Central memory CD8-positive, alpha-beta T cell (primary cell): ENCODE results near the gene STOX1.
A peak's percentile ranks its signal among the peaks of the same experiment; 100 is the strongest.
"Not testable (repeated sequence)": the region's sequence is repeated elsewhere in the genome, so short reads cannot be mapped to it uniquely, and the experiment has no call there.

Experiments
- ATAC-seq: fragments of 150-1000 bp; cut with Tn5 transposase; replicated peaks from 2 replicates; pipeline ENCODE4 v1.10.0; 2022; ENCODE audit warnings: mild to moderate bottlenecking, moderate FRiP score, moderate number of reproducible peaks; ENCODE audit not compliant: poor library complexity, severe bottlenecking; ENCODE audit errors: extremely low read depth
- DNase-seq, 2 donors: peaks; one replicate each; pipeline ENCODE4 v3.0.0; 2021; ENCODE audit warnings: low spot score in 2 of 2
- H3K27ac Mint-ChIP-seq: one replicate; pipeline ENCODE4 v1.8.0; 2022; ENCODE audit warnings: low read depth, mild to moderate bottlenecking, moderate library complexity, mixed read lengths
- H3K27me3 Mint-ChIP-seq: one replicate; pipeline ENCODE4 v1.8.0; 2022; ENCODE audit warnings: mixed read lengths
- H3K36me3 Mint-ChIP-seq: one replicate; pipeline ENCODE4 v1.8.0; 2022; ENCODE audit warnings: mild to moderate bottlenecking, moderate library complexity, mixed read lengths; ENCODE audit not compliant: insufficient read depth
- H3K4me1 Mint-ChIP-seq: one replicate; pipeline ENCODE4 v1.8.0; 2022; ENCODE audit warnings: mixed read lengths
- H3K4me3 Mint-ChIP-seq: one replicate; pipeline ENCODE4 v1.8.0; 2022; ENCODE audit warnings: mild to moderate bottlenecking, moderate library complexity, mixed read lengths
- H3K9me3 Mint-ChIP-seq: one replicate; pipeline ENCODE4 v1.8.0; 2022; ENCODE audit warnings: mixed read lengths

STOX1 gene

DNA sequence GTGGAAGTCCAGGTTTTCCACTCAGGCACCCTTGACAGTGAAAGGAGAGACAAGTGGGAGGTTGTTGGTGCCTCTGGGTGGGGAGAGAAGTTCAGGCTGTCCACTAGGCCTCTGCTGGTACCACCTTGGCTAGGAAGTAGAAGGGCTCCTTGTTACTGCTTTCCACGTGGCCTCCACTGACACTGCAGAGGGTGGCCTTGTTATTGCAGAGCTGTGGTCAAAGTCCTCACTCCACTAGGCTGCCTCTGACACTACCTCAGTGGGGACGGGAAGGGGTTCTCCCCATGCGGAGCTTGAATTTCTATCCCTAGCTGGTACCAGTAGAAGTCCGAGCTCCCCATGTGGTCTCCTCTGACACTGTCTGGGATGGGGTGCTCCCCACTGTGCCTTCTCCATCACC is 14.9 kb upstream of the STOX1 start:
- no peaks in the 10 kb centered on the region for H3K36me3 Mint-ChIP-seq
- H3K9me3 Mint-ChIP-seq: no peaks in the 10 kb centered on the region
- DNase-seq (no peak), ATAC-seq (no peak)
- H3K4me3 Mint-ChIP-seq: no peak overlapping the region
- H3K4me1 Mint-ChIP-seq: no peaks in the 10 kb centered on the region
- H3K27ac Mint-ChIP-seq: no peak overlapping the region
- no peaks in the 10 kb centered on the region for H3K27me3 Mint-ChIP-seq

DNA sequence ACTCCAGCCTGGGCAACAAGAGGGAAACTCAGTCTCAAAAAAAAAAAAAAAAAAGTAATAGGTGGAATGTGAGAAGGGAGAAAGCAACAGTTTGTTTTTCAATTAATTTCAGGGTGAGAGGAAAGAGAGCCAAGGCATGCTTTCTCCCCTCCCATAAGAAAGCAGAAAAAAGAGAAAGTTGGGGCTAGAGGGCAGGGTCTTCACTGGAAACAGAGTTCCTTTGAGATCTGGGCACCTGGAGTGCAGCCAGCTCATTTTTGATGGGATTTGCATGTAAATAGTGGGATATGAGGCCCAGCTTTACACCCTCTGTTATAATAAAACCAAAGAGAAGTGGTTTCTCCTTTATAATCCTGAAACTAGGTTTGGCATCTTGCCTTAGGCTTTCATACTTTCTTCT is 13.8 kb upstream of the STOX1 start:
- DNase-seq: no peak
- H3K27me3 Mint-ChIP-seq: no peaks in the 10 kb centered on the region
- H3K4me1 Mint-ChIP-seq: no peaks in the 10 kb centered on the region
- H3K4me3 Mint-ChIP-seq: no peak overlapping the region
- H3K36me3 Mint-ChIP-seq: no peaks in the 10 kb centered on the region
- no peaks in the 10 kb centered on the region for H3K9me3 Mint-ChIP-seq
- no peak overlapping the region for H3K27ac Mint-ChIP-seq
- ATAC-seq: no peak

DNA sequence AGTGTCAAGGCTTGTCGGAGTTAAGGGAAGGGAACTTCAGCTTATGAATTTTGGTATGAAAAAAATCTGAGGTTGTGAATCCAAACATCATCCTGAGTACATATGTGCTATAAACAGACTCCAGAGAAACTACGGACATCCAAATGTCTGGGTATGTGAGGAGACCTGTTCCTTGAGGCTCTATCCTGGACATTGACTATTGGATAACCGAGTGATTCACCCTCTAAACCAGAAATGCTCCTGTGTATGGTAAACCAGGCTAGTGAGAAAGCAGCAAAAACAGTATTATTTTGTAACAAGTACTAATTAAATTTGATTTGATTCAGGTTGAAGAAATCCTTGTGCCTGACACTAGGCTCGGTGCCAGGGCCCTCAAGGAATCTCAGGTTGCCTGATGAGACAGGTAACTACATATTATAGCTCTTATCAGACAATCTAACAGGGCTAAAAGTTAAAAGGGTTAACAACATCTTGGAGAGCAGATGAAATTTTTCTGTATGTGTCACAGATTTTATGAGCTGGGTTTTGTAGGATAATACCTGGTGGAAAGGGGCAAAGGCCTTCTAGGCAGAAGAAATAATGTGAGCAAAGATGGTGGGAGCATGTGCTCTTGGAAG is 10.4 kb upstream of the STOX1 start:
- Mint-ChIP-seq H3K4me3 (no peak overlapping the region), H3K4me1 (no peaks in the 10 kb centered on the region), H3K36me3 (no peaks in the 10 kb centered on the region), H3K27me3 (no peaks in the 10 kb centered on the region), H3K27ac (no peak overlapping the region), H3K9me3 (no peaks in the 10 kb centered on the region)
- DNase-seq (no peak), ATAC-seq (no peak)

DNA sequence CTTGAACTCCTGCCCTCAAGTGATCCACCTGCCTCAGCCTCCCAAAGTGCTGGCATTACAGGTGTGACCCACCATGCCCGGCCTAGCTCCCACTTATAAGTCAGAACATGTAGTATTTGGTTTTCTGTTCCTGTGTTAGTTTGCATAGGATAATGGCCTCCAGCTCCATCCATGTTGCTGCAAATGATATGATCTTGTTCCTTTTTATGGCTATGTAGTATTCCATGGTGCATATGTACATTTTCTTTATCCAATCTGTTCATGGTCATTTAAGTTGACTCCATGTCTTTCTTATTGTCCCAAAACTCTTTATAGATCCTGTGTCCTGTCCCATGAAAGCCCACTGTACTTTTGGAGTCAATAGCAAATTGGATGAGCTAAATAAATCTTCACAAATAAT is 7.0 kb upstream of the STOX1 start:
- not testable (repeated sequence) for H3K27ac Mint-ChIP-seq, DNase-seq, H3K36me3 Mint-ChIP-seq, H3K4me3 Mint-ChIP-seq, ATAC-seq, H3K9me3 Mint-ChIP-seq, H3K4me1 Mint-ChIP-seq, H3K27me3 Mint-ChIP-seq

DNA sequence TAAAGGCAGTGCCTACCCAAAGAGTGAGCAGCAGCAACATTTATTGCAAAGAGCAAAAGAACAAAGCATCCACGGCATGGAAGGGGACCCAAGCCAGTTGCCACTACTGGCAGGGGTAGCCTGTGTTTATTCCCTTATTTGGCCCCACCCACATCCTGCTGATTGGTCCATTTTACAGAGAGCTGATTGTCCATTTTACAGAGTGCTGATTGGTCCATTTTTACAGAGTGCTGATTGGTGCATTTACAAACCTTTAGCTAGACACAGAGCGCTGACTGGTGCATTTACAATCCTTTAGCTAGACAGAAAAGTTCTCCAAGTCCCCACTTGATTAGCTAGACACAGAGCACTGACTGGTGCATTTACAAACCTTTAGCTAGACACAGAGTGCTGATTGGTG is 4.7 kb upstream of the STOX1 start:
- not testable (repeated sequence) for H3K36me3 Mint-ChIP-seq, H3K27ac Mint-ChIP-seq, H3K4me3 Mint-ChIP-seq, H3K9me3 Mint-ChIP-seq, DNase-seq, H3K4me1 Mint-ChIP-seq, ATAC-seq, H3K27me3 Mint-ChIP-seq

DNA sequence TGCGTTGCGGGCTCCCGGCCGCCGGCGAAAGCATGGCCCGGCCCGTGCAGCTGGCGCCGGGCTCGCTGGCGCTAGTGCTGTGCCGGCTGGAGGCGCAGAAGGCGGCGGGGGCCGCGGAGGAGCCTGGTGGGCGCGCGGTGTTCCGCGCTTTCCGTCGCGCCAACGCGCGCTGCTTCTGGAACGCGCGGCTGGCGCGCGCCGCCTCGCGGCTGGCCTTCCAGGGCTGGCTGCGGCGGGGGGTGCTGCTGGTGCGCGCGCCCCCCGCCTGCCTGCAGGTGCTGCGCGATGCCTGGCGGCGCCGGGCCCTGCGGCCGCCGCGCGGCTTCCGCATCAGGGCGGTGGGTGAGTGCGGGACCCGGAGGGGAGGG is 245 bp downstream of the STOX1 start:
- peak; percentile 59 for ATAC-seq
- DNase-seq, H3K36me3 Mint-ChIP-seq, H3K4me3 Mint-ChIP-seq, H3K27ac Mint-ChIP-seq, H3K9me3 Mint-ChIP-seq, H3K27me3 Mint-ChIP-seq, H3K4me1 Mint-ChIP-seq: not testable (repeated sequence)

DNA sequence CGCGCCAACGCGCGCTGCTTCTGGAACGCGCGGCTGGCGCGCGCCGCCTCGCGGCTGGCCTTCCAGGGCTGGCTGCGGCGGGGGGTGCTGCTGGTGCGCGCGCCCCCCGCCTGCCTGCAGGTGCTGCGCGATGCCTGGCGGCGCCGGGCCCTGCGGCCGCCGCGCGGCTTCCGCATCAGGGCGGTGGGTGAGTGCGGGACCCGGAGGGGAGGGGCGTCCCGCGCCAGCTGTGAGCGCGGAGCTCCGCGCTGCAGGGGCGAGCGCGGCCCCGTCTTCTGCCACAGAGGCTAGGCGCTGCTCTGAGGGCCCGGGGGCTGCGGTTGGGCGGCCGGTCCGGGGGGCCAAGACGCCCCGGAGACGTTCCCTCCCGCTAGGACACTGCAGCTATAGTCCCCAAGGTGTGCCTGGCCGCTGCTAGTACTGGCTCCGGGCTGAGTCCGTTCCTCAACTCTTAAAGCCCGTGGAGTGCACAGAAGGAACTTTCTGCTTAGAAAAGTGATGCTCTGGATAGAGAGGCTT is 811 bp downstream of the STOX1 start:
- DNase-seq, H3K36me3 Mint-ChIP-seq, H3K9me3 Mint-ChIP-seq, H3K4me1 Mint-ChIP-seq, H3K27ac Mint-ChIP-seq, H3K27me3 Mint-ChIP-seq: not testable (repeated sequence)
- ATAC-seq: peak; percentile 66
- peak overlapping the region; percentile 49 for H3K4me3 Mint-ChIP-seq

DNA sequence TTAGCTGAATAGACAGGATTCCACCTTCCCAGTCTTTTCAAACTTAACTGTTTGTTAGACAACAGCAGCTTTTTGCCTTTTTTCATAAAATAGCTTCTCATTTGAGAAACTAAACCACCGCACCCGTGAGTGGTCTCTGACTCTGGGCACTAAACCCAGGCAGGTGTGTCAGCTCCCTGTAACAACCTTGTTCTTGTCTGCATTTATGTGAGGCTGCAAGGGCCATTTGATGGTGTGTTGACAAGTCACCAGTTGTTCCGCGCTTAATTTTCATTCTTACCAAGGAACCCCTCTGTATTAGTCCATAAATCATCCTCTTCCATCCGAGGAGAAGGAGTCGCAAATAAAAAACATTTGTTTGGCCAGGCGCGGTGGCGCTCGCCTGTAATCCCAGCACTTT is 1.5 kb downstream of the STOX1 start:
- H3K27ac Mint-ChIP-seq: no peak overlapping the region

DNA sequence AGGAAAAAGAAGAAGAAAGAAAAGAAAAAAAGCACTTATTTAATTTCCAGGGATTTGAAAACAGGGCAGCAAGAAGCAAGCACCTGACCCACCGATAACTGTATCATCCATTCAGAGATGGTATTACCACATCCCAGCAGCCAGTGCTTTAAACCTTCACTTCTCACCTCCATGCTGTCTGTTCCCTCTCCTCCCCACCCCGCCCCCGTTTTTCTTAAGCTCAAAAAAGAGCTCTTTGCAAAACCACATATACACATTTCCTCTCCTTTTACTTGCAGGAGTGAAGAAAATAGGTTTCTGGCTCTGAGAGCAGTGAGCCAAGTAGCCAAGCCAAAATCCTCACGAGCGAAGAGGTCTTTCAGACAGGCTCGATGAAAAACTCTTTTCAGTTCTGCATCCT is 2.2 kb downstream of the STOX1 start:
- ATAC-seq (no peak), DNase-seq (no peak)
- H3K27me3 Mint-ChIP-seq: peaks cover 9% of the 10 kb centered on the region
- peaks cover 2% of the 10 kb centered on the region for H3K36me3 Mint-ChIP-seq
- no peaks in the 10 kb centered on the region for H3K9me3 Mint-ChIP-seq
- H3K4me3 Mint-ChIP-seq: no peak overlapping the region
- no peaks in the 10 kb centered on the region for H3K4me1 Mint-ChIP-seq
- no peak overlapping the region for H3K27ac Mint-ChIP-seq

More for the DNA sequence above, 1.5 kb downstream of the STOX1 start:
- Mint-ChIP-seq H3K4me3 (peak overlapping the region; percentile 49), H3K36me3 (peaks cover 2% of the 10 kb centered on the region), H3K4me1 (no peaks in the 10 kb centered on the region), H3K9me3 (no peaks in the 10 kb centered on the region), H3K27me3 (peaks cover 9% of the 10 kb centered on the region)
- DNase-seq: no peak
- ATAC-seq: no peak

DNA sequence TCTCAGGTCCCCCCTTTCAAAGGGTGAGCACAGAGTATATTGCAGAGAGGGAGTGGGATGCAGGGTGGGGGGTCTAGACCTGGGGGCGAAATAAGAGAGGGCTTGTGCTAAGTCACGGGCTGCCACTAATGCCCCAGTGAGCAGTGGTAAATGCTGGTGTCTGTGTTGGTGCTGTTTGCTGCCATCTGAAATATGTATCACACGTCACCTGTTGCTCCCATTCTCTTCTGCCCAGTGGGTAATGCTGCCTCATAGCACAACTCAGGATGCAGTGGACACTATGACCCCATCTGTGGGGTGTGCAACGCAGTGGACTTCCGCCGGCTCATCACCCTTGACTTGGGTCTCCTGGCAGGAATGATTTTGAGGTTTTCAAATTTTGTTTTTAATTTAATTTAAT is 2.6 kb downstream of the STOX1 start:
- ATAC-seq: no peak
- Mint-ChIP-seq H3K9me3 (no peaks in the 10 kb centered on the region), H3K27me3 (peaks cover 9% of the 10 kb centered on the region), H3K27ac (no peak overlapping the region), H3K36me3 (peaks cover 3% of the 10 kb centered on the region), H3K4me1 (no peaks in the 10 kb centered on the region), H3K4me3 (no peak overlapping the region)
- no peak for DNase-seq

DNA sequence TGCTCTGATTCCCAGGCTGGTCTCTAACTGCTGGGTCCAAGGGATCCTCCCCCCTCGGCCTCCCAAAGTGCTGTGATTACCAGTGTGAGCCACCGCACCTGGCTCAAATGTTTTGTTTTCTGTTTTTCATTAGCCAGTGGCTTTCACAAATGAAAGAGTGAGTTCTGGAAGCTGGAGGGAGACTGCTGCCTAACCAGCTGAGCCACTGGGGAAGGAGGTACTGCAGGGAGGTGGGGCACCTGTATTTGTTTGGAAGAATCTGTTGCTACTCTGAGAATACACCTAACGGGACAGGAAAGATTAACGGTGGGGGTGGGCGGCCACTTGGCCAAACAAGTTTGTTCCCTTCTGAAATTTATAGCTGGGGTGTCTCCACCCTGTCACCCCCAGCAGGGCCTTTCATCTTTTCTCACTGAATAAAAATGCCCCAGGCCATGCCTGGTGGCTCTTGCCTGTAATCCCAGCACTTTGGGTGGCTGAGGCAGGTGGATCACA is 4.7 kb downstream of the STOX1 start:
- peaks cover 1% of the 10 kb centered on the region for H3K36me3 Mint-ChIP-seq
- DNase-seq: no peak
- H3K27ac Mint-ChIP-seq: no peak overlapping the region
- ATAC-seq: no peak
- H3K9me3 Mint-ChIP-seq: no peaks in the 10 kb centered on the region
- H3K27me3 Mint-ChIP-seq: no peaks in the 10 kb centered on the region
- no peak overlapping the region for H3K4me3 Mint-ChIP-seq
- H3K4me1 Mint-ChIP-seq: no peaks in the 10 kb centered on the region

DNA sequence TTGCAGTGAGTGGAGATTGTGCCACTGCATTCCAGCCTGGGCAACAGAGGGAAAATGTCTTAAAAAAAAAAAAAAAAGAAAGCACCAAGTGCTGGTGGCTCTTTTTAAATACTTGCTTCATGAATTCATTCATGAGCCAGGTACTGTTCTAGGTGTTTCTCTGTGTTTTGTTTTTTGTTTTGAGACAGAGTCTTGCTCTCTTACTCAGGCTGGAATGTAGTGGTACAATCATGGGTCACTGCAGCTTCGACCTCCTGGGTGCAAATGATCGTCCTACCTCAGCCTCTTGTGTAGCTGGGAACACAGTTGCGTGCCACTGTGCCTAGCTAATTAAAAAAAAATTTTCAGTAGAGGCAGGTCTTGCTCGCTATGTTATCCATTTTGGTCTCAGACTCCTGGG is 5.3 kb downstream of the STOX1 start:
- H3K4me1 Mint-ChIP-seq: no peaks in the 10 kb centered on the region
- H3K4me3 Mint-ChIP-seq: no peak overlapping the region
- no peak overlapping the region for H3K27ac Mint-ChIP-seq
- ATAC-seq: no peak
- no peak for DNase-seq
- H3K36me3 Mint-ChIP-seq: peaks cover 1% of the 10 kb centered on the region
- no peaks in the 10 kb centered on the region for H3K9me3 Mint-ChIP-seq
- H3K27me3 Mint-ChIP-seq: no peaks in the 10 kb centered on the region

DNA sequence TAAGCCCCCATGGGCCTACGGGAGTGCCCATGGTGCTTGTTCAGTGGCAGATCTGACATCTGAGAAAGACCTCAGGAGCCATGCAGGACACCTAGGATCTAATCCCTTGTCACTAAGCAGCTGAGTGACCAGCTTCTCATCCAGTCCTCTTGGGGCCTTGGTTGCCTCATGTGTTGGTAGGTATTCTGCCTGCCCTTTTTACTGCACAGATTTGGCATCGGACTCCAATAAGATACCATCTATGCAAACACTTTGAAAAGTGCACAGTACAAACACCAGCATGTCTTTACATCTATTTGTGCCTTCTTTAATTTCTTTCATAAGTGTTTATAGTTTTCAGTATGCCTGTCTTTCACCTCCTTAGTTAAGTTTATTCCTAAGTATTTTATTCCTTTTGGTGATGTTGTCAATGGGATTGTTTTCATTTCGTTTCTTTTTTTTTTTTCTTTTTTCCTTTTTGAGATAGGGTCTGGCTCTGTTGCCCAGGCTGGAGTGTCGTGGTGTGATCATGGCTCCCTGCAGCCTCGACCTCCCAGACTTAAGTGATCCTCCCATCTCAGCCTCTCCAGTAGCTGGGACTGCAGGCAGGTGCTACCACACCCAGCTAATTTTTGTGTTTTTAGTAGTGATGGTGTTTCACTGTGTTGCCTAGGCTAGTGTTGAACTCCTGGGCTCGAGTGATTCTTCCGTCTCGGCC is 10.4 kb downstream of the STOX1 start:
- Mint-ChIP-seq H3K4me1 (no peaks in the 10 kb centered on the region), H3K9me3 (no peaks in the 10 kb centered on the region), H3K36me3 (peaks cover 1% of the 10 kb centered on the region), H3K27me3 (no peaks in the 10 kb centered on the region), H3K4me3 (no peak overlapping the region), H3K27ac (no peak overlapping the region)
- DNase-seq (no peak), ATAC-seq (no peak)
